Colonic mucosa (tissue), 4 donors: ENCODE data around the gene MCF2L. TPM values are rescaled to one million over a fixed set of nuclear protein-coding genes. Genes with fewer than 3 reads are reported as not detected.

Source experiments
- DNase-seq: peaks from one replicate; pipeline ENCODE4 v3.0.0-alpha.2; 2020
- H3K27ac ChIP-seq: fragments of 200-600 bp; one replicate; pipeline ENCODE4 v1.8.0; 2021
- H3K27me3 ChIP-seq: fragments of 200-600 bp; one replicate; pipeline ENCODE4 v1.8.0; 2021
- H3K36me3 ChIP-seq: fragments of 200-600 bp; one replicate; pipeline ENCODE4 v1.8.0; 2021
- H3K4me1 ChIP-seq: fragments of 200-600 bp; one replicate; pipeline ENCODE4 v1.8.0; 2021; ENCODE audit warnings: mild to moderate bottlenecking
- H3K4me3 ChIP-seq: fragments of 200-600 bp; one replicate; pipeline ENCODE4 v1.8.0; 2021
- H3K9ac ChIP-seq, 2 donors: one replicate each; pipeline ENCODE4 v1.7.0; 2013; ENCODE audit warnings: control low read depth in 2 of 2, low read depth in 2 of 2, low read length in 2 of 2
- H3K9me3 ChIP-seq: fragments of 200-600 bp; one replicate; pipeline ENCODE4 v1.8.0; 2021
- intact Hi-C: fragments of 100-400 bp; cut with DNase I; formaldehyde crosslinking; loops from one replicate; pipeline ENCODE4 v1.14.1; 2022
- total RNA-seq, 2 donors: library from RNA; stranded (reverse); fragmentation: NEBNext Ultra II Directional in 1 of 2; extraction: Animal tissue kit (Norgen Biotek cat#: 25700) in 1 of 2; gene quantifications; one replicate each; pipeline ENCODE4 v1.2.1, GENCODE V29; 2021
- TF ChIP-seq, protein P1 (sequence below): fragments of 200-600 bp; IDR thresholded peaks from one replicate; pipeline ENCODE4 v1.8.0; 2022; ENCODE audit warnings: antibody characterized with exemption, mild to moderate bottlenecking
- donor health status: healthy.
- donor health status: DM: no; HTN: no; CAD: no.
- donor health status: DM: no; HTN: no; CAD: no.

Gene MCF2L
- total RNA-seq, 2 donors from 2014 or later = 45.0 to 88.3 TPM

DNA sequence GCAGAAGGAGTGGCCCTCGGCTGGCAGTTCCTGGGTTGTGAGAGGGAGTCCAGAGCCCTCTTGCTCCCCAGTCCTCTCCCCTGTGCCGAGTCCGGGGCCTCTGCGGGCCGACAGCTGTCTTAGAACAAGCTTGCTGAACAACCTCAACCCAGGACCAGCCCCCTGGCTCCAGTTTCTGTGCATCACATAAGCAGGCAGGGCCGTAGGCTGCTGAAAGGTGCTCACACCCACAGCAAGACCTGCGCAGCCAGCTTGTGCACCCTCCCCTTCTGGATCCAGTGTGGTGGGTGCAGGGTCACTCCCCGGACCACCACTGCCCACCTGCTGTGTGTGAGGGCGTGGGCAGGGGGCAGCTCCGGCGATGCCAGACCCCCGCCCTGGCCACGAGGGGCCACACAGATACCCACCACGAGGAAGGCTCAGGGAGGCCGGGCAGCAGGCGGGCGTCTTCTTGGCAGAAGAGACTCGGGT lies 111.4 kb downstream of the MCF2L start:
- H3K36me3 ChIP-seq = no peaks in the 10 kb centered on the region
- DNase-seq = no peak
- H3K4me3 ChIP-seq = no peak overlapping the region
- H3K9me3 ChIP-seq = no peaks in the 10 kb centered on the region
- no peaks in the 10 kb centered on the region for H3K27me3 ChIP-seq
- intact Hi-C loops = no loop called here
- H3K9ac ChIP-seq = no peak overlapping the region
- TF ChIP-seq, protein P1, sequence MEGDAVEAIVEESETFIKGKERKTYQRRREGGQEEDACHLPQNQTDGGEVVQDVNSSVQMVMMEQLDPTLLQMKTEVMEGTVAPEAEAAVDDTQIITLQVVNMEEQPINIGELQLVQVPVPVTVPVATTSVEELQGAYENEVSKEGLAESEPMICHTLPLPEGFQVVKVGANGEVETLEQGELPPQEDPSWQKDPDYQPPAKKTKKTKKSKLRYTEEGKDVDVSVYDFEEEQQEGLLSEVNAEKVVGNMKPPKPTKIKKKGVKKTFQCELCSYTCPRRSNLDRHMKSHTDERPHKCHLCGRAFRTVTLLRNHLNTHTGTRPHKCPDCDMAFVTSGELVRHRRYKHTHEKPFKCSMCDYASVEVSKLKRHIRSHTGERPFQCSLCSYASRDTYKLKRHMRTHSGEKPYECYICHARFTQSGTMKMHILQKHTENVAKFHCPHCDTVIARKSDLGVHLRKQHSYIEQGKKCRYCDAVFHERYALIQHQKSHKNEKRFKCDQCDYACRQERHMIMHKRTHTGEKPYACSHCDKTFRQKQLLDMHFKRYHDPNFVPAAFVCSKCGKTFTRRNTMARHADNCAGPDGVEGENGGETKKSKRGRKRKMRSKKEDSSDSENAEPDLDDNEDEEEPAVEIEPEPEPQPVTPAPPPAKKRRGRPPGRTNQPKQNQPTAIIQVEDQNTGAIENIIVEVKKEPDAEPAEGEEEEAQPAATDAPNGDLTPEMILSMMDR = no peak
- H3K4me1 ChIP-seq = no peaks in the 10 kb centered on the region
- no peak overlapping the region for H3K27ac ChIP-seq

DNA sequence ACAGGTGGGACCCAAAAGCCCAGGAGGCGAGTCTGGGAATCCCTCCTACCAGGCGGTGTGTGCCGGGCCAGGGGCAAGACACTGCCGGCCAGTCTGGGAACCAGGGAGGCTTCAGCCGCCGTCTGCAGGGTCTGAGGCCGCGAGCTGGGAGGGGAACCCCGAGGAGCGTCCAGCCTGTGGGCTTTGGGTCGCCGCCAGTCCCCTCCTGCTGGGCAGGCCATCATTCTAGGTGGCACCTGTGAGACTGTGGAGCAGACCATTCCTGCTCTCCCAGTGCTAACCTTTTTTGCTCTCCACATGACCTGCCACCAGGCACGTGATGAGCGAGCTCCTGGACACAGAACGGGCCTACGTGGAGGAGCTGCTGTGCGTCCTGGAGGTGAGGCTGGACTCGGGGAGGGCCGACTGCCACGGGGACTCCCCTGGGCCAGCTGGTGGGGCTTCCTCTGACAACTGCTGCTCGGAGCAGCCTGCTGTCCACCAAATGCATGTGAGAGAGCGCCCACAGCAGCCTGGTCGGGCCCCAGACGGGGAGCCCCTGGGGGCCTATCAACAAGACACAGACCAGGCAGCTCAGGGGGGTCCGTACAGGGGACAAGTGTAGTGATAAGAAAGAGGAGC lies 112.0 kb downstream of the MCF2L start:
- H3K4me3 ChIP-seq = no peak overlapping the region
- intact Hi-C loops = no loop called here
- no peaks in the 10 kb centered on the region for H3K9me3 ChIP-seq
- DNase-seq = no peak
- no peak overlapping the region for H3K27ac ChIP-seq
- TF ChIP-seq, protein P1 = no peak
- H3K27me3 ChIP-seq = no peaks in the 10 kb centered on the region
- H3K36me3 ChIP-seq = no peaks in the 10 kb centered on the region
- no peaks in the 10 kb centered on the region for H3K4me1 ChIP-seq
- H3K9ac ChIP-seq = no peak overlapping the region

DNA sequence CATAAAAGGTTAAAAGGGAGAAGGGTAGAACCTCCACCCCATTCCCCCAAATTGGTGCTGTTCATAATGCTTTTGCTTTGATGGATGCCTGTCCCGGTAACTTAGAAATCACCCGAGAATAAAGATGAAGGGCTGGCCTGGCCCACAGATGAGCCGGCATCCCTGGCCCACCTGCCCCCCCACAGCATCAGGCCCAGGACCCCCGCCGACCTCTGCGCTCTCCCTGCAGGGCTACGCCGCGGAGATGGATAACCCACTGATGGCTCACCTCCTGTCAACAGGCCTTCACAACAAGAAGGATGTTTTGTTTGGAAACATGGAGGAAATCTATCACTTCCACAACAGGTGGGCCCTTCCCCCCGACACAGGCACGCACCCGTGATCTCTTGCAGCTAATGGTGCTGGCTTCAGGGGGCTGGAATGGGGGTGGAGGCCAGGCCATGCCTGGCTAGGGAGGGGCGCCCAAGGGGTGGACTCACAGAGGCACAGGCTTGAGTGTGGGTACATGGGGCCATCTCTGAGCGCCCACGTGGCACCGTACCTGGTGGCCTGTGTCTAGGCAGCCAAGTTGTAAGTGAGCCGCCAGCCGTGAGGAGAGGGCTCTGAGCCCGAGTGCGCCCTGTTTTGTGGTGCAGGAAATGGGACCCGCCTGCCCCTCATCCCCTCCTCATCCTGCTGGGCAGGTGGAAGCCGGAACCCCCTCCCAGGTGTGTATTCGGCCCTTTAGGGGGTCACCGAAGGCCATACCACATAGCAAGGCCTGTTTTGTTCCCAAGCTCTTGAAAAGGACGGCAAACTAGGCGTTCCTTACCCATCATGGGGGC lies 113.4 kb downstream of the MCF2L start:
- intact Hi-C loops = no loop called here
- H3K9me3 ChIP-seq = no peaks in the 10 kb centered on the region
- no peak overlapping the region for H3K27ac ChIP-seq
- H3K4me1 ChIP-seq = no peaks in the 10 kb centered on the region
- H3K36me3 ChIP-seq = no peaks in the 10 kb centered on the region
- H3K4me3 ChIP-seq = no peak overlapping the region
- no peak overlapping the region for H3K9ac ChIP-seq
- DNase-seq = no peak
- no peaks in the 10 kb centered on the region for H3K27me3 ChIP-seq
- TF ChIP-seq, protein P1 = no peak

DNA sequence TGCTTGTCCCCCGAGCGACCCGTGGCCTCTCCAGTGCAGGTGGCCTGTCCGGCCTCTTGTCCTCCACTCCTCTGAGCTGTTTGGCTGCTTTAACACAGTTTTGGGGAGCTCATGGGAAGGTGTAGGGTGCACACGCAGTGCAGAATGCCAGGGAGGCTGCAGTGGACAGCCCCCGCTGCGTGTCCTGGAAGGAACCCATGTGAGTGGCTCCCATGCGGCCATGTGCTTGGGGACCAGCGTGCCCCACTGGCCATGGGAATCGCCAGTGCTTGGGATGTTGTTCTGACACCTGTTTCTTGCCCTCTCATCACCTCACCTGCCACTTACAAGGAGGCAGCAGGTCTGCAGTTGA lies 114.0 kb downstream of the MCF2L start:
- Histone ChIP-seq H3K36me3 (no peaks in the 10 kb centered on the region), H3K4me1 (no peaks in the 10 kb centered on the region), H3K9ac (no peak overlapping the region), H3K9me3 (no peaks in the 10 kb centered on the region), H3K27ac (no peak overlapping the region), H3K4me3 (no peak overlapping the region), H3K27me3 (no peaks in the 10 kb centered on the region)
- DNase-seq = no peak
- intact Hi-C loops = no loop called here
- TF ChIP-seq, protein P1 = no peak

DNA sequence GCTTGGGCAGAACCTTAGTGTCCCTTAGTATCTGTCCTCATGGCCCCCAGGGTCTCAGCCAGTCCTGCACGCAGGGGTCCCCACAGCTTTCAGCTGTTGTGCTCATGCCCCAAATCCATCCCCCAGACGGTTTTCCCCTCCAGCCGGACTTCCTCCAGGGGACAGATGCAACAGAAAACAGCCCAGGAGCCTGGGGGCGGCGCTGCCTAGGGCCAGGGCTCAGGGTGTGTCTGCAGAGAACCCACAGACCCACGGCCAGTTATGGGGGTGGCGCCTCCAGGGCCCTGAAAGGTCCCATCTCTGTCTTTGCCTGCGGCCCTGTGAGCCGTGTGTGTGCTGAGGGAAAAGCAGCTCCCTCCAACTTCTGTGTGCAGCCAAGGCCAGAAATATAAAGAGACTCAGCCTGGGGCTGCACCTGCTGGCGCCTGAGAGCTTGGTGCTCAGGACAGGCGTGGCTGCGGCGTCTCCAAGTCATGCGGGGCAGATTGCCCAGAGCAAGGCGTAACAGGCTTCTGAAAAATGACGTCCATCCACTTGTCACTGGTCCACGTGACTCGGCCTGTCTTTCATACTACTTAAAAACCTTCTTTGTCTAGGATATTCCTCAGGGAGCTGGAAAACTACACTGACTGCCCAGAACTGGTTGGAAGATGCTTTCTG lies 114.5 kb downstream of the MCF2L start:
- intact Hi-C loops = no loop called here
- Histone ChIP-seq H3K4me1 (no peaks in the 10 kb centered on the region), H3K9ac (no peak overlapping the region), H3K9me3 (no peaks in the 10 kb centered on the region), H3K27me3 (no peaks in the 10 kb centered on the region), H3K4me3 (no peak overlapping the region), H3K36me3 (no peaks in the 10 kb centered on the region), H3K27ac (no peak overlapping the region)
- TF ChIP-seq, protein P1 = no peak
- no peak for DNase-seq
